HG02938 (cell line): Measurements from ENCODE around the gene NEU3.

Experiments used
- ATAC-seq: cut with Tn5 transposase; IDR thresholded peaks from one replicate; pipeline ENCODE4 v1.9.1; 2021; ENCODE audit warnings: mild to moderate bottlenecking, moderate library complexity; ENCODE audit not compliant: unreplicated experiment

Gene NEU3

DNA sequence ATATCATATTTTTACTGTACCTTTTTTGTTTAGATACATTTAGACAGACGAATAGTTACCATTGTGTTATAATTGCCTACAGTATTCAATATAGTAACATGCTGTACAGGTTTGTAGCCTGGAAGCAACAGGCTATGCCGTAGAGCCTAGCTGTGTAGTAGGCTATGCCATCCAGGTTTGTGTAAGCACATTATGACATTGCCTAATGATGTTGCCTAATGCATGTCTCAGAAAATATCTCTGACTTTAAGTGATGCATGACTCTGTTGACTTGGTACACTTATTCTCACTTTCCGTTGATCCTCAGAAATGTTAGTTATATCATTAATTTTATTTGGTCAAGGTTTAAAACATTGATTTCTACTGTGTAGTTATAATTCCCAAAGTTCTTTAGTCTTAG, 68.1 kb downstream of the NEU3 start:
- ATAC-seq = no peak

DNA sequence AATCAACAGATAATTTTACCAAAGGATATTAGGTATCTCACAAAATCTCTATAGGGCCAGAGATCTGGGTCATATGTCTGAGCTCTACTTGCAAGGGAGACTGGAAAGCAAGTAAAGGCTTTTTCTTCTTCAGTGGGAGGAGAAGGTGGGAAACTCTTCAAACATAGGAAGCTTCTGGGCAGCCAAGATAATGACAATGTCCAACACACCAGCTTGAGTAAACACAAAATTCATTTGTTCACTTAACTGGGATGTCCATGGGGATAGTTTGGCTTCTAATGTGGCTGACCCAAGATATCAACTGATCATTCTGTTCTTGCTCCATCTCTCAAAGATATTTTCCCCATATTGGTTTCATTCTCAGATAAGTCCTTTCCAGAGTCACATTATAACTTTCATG, 70.6 kb downstream of the NEU3 start:
- ATAC-seq = no peak

DNA sequence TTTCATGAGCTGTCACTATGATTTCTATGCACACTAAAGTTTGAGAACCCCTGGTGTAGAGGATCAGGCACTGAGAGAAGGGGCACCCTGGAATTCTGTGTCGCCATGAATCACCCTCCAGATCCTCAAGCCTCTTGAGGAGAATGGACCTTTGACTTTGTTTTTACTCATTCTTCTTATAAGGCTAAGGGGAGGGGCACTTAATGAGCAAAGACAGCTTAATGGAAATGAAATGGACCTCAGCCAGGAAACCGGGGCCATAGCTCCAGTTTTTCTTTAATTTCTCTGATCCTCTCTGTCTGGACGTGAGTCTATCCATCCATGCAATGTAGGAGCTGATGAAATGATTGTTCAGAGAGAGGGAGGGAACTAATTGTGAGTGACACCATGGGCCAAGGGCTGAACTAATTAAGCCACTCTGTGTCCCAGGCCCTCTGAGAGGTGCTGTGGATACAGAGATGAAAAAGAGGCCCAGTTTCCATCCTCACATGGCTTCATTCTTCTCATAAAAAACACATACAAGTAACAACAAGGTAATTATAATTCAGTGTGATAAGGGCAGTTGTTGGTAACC, 75.1 kb downstream of the NEU3 start:
- no peak for ATAC-seq

DNA sequence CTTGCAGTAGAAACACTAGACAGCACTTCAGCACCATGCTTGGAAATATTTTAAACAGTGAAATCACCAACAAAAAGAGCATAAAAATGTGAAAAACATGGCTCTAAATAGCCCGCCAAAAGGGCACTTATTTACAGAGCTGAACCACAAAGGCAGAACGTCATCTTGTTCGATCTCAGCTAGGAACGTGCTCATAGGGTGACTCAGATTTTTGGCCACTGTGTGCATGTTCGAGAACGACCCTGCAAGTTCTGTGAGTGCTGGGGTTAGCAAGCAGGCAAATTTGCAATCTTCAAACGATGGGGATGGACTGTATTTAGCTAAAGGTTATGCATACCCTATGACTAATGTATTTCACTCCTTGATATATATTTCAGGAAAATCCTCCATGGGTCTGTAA, 77.3 kb downstream of the NEU3 start:
- no peak for ATAC-seq
